ACC112 (cell line): ENCODE measurements around the gene SLC23A3.

Experiments
- H2AFZ ChIP-seq: fragments of 200-600 bp; sonication (generic); one replicate; pipeline ENCODE4 v1.6.0; 2017; ENCODE audit warnings: antibody characterized with exemption, low read length; ENCODE audit not compliant: unreplicated experiment
- H3K27ac ChIP-seq: fragments of 200-600 bp; sonication (generic); 2 replicates; pipeline ENCODE4 v1.5.1; 2014; ENCODE audit warnings: low read depth, mild to moderate bottlenecking, antibody characterized with exemption, low read length, moderate library complexity
- H3K27me3 ChIP-seq: fragments of 200-600 bp; sonication (generic); 2 replicates; pipeline ENCODE4 v1.6.1; 2014; ENCODE audit warnings: mild to moderate bottlenecking, antibody characterized with exemption, low read length, moderate library complexity, mixed read lengths; ENCODE audit not compliant: insufficient read depth
- H3K36me3 ChIP-seq: fragments of 200-600 bp; sonication (generic); 2 replicates; pipeline ENCODE4 v1.6.1; 2016; ENCODE audit warnings: mild to moderate bottlenecking, antibody characterized with exemption, low read length, moderate library complexity, mixed read lengths; ENCODE audit not compliant: insufficient read depth
- H3K4me1 ChIP-seq: fragments of 200-600 bp; sonication (generic); one replicate; pipeline ENCODE4 v1.6.1; 2016; ENCODE audit warnings: low read length, mixed read lengths; ENCODE audit not compliant: insufficient read depth, unreplicated experiment, control insufficient read depth
- H3K4me3 ChIP-seq: fragments of 200-600 bp; sonication (generic); 2 replicates; pipeline ENCODE4 v1.5.1; 2014; ENCODE audit warnings: mild to moderate bottlenecking, low read depth, low read length
- H3K79me2 ChIP-seq: fragments of 200-600 bp; sonication (generic); one replicate; pipeline ENCODE4 v1.6.0; 2016; ENCODE audit warnings: low read length; ENCODE audit not compliant: control insufficient read depth, unreplicated experiment, insufficient read depth

Gene SLC23A3

GRCh38 chr2:219133976-219134375, 35.9 kb downstream of the SLC23A3 start:
- no peaks in the 10 kb centered on the region for H3K4me1 ChIP-seq
- H3K36me3 ChIP-seq, result no peaks in the 10 kb centered on the region
- no peak overlapping the region for H3K27ac ChIP-seq
- H3K27me3 ChIP-seq, result no peaks in the 10 kb centered on the region
- H3K79me2 ChIP-seq, result no peaks in the 10 kb centered on the region
- no peak overlapping the region for H2AFZ ChIP-seq
- H3K4me3 ChIP-seq, result no peak overlapping the region

- Histone ChIP-seq H2AFZ (no peak overlapping the region), H3K79me2 (no peaks in the 10 kb centered on the region), H3K4me1 (peaks cover 3% of the 10 kb centered on the region), H3K36me3 (no peaks in the 10 kb centered on the region), H3K27ac (no peak overlapping the region), H3K27me3 (no peaks in the 10 kb centered on the region), H3K4me3 (no peak overlapping the region)
Observed at GRCh38 chr2:219131744-219132143, 38.1 kb downstream of the SLC23A3 start.

GRCh38 chr2:219131327-219131726, 38.5 kb downstream of the SLC23A3 start:
- no peak overlapping the region for H3K27ac ChIP-seq
- peaks cover 7% of the 10 kb centered on the region for H3K4me1 ChIP-seq
- H3K36me3 ChIP-seq, result no peaks in the 10 kb centered on the region
- no peaks in the 10 kb centered on the region for H3K27me3 ChIP-seq
- no peak overlapping the region for H2AFZ ChIP-seq
- H3K4me3 ChIP-seq, result no peak overlapping the region
- H3K79me2 ChIP-seq, result no peaks in the 10 kb centered on the region

- Histone ChIP-seq H3K4me3 (no peak overlapping the region), H3K27ac (no peak overlapping the region), H3K36me3 (no peaks in the 10 kb centered on the region), H3K79me2 (no peaks in the 10 kb centered on the region), H2AFZ (no peak overlapping the region), H3K4me1 (peaks cover 23% of the 10 kb centered on the region), H3K27me3 (no peaks in the 10 kb centered on the region)
Observed at GRCh38 chr2:219129589-219129988, 40.2 kb downstream of the SLC23A3 start.

- H3K27ac ChIP-seq, result no peak overlapping the region
- no peaks in the 10 kb centered on the region for H3K27me3 ChIP-seq
- no peaks in the 10 kb centered on the region for H3K36me3 ChIP-seq
- no peak overlapping the region for H2AFZ ChIP-seq
- no peaks in the 10 kb centered on the region for H3K79me2 ChIP-seq
- no peak overlapping the region for H3K4me3 ChIP-seq
- H3K4me1 ChIP-seq, result peaks cover 34% of the 10 kb centered on the region
Observed at GRCh38 chr2:219128396-219128795, 41.4 kb downstream of the SLC23A3 start.

GRCh38 chr2:219127037-219127635, 42.7 kb downstream of the SLC23A3 start:
- Histone ChIP-seq H2AFZ (no peak overlapping the region), H3K27me3 (no peaks in the 10 kb centered on the region), H3K4me1 (peaks cover 39% of the 10 kb centered on the region)

GRCh38 chr2:219126555-219126954, 43.3 kb downstream of the SLC23A3 start:
- H3K79me2 ChIP-seq, result no peaks in the 10 kb centered on the region

More at GRCh38 chr2:219127037-219127635, 42.7 kb downstream of the SLC23A3 start:
- Histone ChIP-seq H3K4me3 (no peak overlapping the region), H3K27ac (peak overlapping the region; percentile 82; the same call in 1 of the 2 replicates), H3K36me3 (no peaks in the 10 kb centered on the region), H3K79me2 (no peaks in the 10 kb centered on the region)

GRCh38 chr2:219125886-219126270, 44.0 kb downstream of the SLC23A3 start:
- Histone ChIP-seq H3K27me3 (no peaks in the 10 kb centered on the region), H3K36me3 (no peaks in the 10 kb centered on the region), H3K4me1 (peaks cover 39% of the 10 kb centered on the region), H3K79me2 (no peaks in the 10 kb centered on the region), H3K27ac (peak overlapping the region; percentile 82), H2AFZ (no peak overlapping the region), H3K4me3 (peak overlapping the region; percentile 41; the same call in 1 of the 2 replicates)

More at GRCh38 chr2:219126555-219126954, 43.3 kb downstream of the SLC23A3 start:
- Histone ChIP-seq H3K27ac (peak overlapping the region; percentile 82; the same call in 1 of the 2 replicates), H3K4me3 (no peak overlapping the region), H2AFZ (no peak overlapping the region), H3K27me3 (no peaks in the 10 kb centered on the region), H3K4me1 (peaks cover 39% of the 10 kb centered on the region), H3K36me3 (no peaks in the 10 kb centered on the region)

GRCh38 chr2:219125225-219125885, 44.5 kb downstream of the SLC23A3 start:
- no peaks in the 10 kb centered on the region for H3K36me3 ChIP-seq
- H3K4me3 ChIP-seq, result peak overlapping the region; percentile 41
- H3K79me2 ChIP-seq, result no peaks in the 10 kb centered on the region
- peaks cover 39% of the 10 kb centered on the region for H3K4me1 ChIP-seq
- no peaks in the 10 kb centered on the region for H3K27me3 ChIP-seq
- peak overlapping the region; percentile 82 for H3K27ac ChIP-seq
- H2AFZ ChIP-seq, result no peak overlapping the region

GRCh38 chr2:219124381-219125110, 45.3 kb downstream of the SLC23A3 start:
- Histone ChIP-seq H3K79me2 (no peaks in the 10 kb centered on the region), H3K4me3 (0 out of 2 replicates have a peak overlapping the region, but pooled peaks have one; percentile 4), H3K36me3 (no peaks in the 10 kb centered on the region), H2AFZ (no peak overlapping the region), H3K27ac (peak overlapping the region; percentile 82), H3K4me1 (peaks cover 39% of the 10 kb centered on the region), H3K27me3 (no peaks in the 10 kb centered on the region)
